ENCODE results near the gene COBL.

GRCh38 chr7:51230324-51230625, 86.3 kb downstream of the COBL start:
- TF ChIP-seq CTCF (IDR thresholded peaks at IDR 0.05) (no peak), POLR2A (IDR thresholded peaks at IDR 0.05) (no peak)

Measured in transverse colon (tissue), 3 donors.